ENCODE measurements around the gene FA2H. TPM values are rescaled to one million over a fixed set of nuclear protein-coding genes. Genes with fewer than 3 reads are reported as not detected.

The FA2H gene
- polyA plus RNA-seq, 1 experiment = not detected

DNA sequence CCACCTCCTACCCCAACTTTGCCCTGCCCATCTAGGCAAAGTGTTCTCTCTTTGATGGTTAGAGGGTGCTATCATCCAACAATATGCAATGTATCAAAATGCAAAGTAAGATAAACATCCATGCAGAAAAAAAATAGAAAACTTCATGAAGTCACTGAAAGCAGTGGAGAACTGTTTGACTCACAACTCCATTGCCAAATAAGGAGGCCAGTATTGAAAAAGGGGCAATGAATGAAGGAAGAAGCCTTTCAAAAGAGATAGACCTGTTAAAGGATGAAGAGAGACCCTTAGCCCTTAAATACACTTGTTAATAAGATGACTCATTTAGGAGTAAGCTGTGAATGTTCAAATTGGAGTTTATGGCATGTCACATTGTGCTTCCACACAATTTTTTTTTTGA lies 13.0 kb downstream of the FA2H start:
- TF ChIP-seq, protein P1, sequence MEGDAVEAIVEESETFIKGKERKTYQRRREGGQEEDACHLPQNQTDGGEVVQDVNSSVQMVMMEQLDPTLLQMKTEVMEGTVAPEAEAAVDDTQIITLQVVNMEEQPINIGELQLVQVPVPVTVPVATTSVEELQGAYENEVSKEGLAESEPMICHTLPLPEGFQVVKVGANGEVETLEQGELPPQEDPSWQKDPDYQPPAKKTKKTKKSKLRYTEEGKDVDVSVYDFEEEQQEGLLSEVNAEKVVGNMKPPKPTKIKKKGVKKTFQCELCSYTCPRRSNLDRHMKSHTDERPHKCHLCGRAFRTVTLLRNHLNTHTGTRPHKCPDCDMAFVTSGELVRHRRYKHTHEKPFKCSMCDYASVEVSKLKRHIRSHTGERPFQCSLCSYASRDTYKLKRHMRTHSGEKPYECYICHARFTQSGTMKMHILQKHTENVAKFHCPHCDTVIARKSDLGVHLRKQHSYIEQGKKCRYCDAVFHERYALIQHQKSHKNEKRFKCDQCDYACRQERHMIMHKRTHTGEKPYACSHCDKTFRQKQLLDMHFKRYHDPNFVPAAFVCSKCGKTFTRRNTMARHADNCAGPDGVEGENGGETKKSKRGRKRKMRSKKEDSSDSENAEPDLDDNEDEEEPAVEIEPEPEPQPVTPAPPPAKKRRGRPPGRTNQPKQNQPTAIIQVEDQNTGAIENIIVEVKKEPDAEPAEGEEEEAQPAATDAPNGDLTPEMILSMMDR (IDR thresholded peaks at IDR 0.05; ENCODE audit: low read depth, low read length) = no peak
- ChIA-PET POLR2A (no interaction called here), CTCF (no interaction called here)
- Histone ChIP-seq H3K27ac (ENCODE audit: low read depth, low read length) (no peak overlapping the region), H3K9me3 (ENCODE audit: control insufficient read depth, insufficient read depth, low read length) (no peaks in the 10 kb centered on the region), H3K4me3 (ENCODE audit: low read depth, low read length) (no peak overlapping the region), H3K27me3 (ENCODE audit: control insufficient read depth, insufficient read depth, low read length) (peaks cover under 1% of the 10 kb centered on the region)
- DNase-seq (ENCODE audit: low read depth, low spot score) = no peak

- Histone ChIP-seq H3K27ac (ENCODE audit: low read depth, low read length) (no peak overlapping the region), H3K27me3 (ENCODE audit: control insufficient read depth, insufficient read depth, low read length) (peaks cover 8% of the 10 kb centered on the region), H3K9me3 (ENCODE audit: control insufficient read depth, insufficient read depth, low read length) (no peaks in the 10 kb centered on the region), H3K4me3 (ENCODE audit: low read depth, low read length) (no peak overlapping the region)
- DNase-seq (ENCODE audit: low read depth, low spot score) = peak; percentile 13
- TF ChIP-seq, protein P1 (IDR thresholded peaks at IDR 0.05; ENCODE audit: low read depth, low read length) = no peak
- POLR2A ChIA-PET = no interaction called here
- CTCF ChIA-PET = no interaction called here
Measured at GRCh38 chr16:74760007-74760767, 14.4 kb downstream of the FA2H start.

- TF ChIP-seq, protein P1 (IDR thresholded peaks at IDR 0.05; ENCODE audit: low read depth, low read length) = no peak
- Histone ChIP-seq H3K9me3 (ENCODE audit: control insufficient read depth, insufficient read depth, low read length) (no peaks in the 10 kb centered on the region), H3K4me3 (ENCODE audit: low read depth, low read length) (no peak overlapping the region), H3K27ac (ENCODE audit: low read depth, low read length) (no peak overlapping the region), H3K27me3 (ENCODE audit: control insufficient read depth, insufficient read depth, low read length) (peaks cover 10% of the 10 kb centered on the region)
- POLR2A ChIA-PET = no interaction called here
- no peak for DNase-seq (ENCODE audit: low read depth, low spot score)
- CTCF ChIA-PET = no interaction called here
Measured at GRCh38 chr16:74759564-74759963, 15.1 kb downstream of the FA2H start.

GRCh38 chr16:74758801-74759200 lies 15.8 kb downstream of the FA2H start:
- Histone ChIP-seq H3K27ac (ENCODE audit: low read depth, low read length) (no peak overlapping the region), H3K27me3 (ENCODE audit: control insufficient read depth, insufficient read depth, low read length) (peaks cover 12% of the 10 kb centered on the region), H3K9me3 (ENCODE audit: control insufficient read depth, insufficient read depth, low read length) (no peaks in the 10 kb centered on the region), H3K4me3 (ENCODE audit: low read depth, low read length) (no peak overlapping the region)
- CTCF ChIA-PET = no interaction called here
- DNase-seq (ENCODE audit: low read depth, low spot score) = no peak
- TF ChIP-seq, protein P1 (IDR thresholded peaks at IDR 0.05; ENCODE audit: low read depth, low read length) = no peak
- POLR2A ChIA-PET = no interaction called here

DNA sequence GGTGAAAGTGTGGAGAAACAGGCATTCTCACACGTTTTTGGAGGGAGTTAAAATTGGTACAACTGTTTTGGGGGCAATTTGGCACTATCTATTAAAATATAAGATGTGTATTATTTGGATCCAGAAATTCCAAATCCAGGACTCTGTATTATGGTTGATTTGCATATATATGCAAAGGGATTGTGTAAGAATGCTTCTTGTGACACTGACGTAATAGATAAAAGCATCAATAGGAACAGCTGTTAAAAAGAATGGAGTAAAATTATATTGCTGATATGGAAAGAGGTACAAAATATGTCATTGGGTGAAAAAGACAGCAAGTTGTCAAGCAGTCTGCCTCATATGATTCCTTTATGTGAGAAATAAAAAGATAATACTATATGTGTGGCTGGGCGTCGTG lies 17.3 kb downstream of the FA2H start:
- Histone ChIP-seq H3K27ac (ENCODE audit: low read depth, low read length) (no peak overlapping the region), H3K27me3 (ENCODE audit: control insufficient read depth, insufficient read depth, low read length) (peaks cover 17% of the 10 kb centered on the region), H3K9me3 (ENCODE audit: control insufficient read depth, insufficient read depth, low read length) (no peaks in the 10 kb centered on the region), H3K4me3 (ENCODE audit: low read depth, low read length) (no peak overlapping the region)
- ChIA-PET POLR2A (interaction anchor here (0.6 kb wide), 1 partner anchor 25 kb away, joined by 3 read pairs; no protein-coding TSS in a partner anchor), CTCF (no interaction called here)
- DNase-seq (ENCODE audit: low read depth, low spot score) = no peak
- TF ChIP-seq, protein P1 (IDR thresholded peaks at IDR 0.05; ENCODE audit: low read depth, low read length) = no peak

All from AG04450 (cell line).